Measurements from ENCODE around the gene IPMK.
"Not testable (repeated sequence)": the region's sequence is repeated elsewhere in the genome, so short reads cannot be mapped to it uniquely, and the experiment has no call there.

IPMK gene

DNA sequence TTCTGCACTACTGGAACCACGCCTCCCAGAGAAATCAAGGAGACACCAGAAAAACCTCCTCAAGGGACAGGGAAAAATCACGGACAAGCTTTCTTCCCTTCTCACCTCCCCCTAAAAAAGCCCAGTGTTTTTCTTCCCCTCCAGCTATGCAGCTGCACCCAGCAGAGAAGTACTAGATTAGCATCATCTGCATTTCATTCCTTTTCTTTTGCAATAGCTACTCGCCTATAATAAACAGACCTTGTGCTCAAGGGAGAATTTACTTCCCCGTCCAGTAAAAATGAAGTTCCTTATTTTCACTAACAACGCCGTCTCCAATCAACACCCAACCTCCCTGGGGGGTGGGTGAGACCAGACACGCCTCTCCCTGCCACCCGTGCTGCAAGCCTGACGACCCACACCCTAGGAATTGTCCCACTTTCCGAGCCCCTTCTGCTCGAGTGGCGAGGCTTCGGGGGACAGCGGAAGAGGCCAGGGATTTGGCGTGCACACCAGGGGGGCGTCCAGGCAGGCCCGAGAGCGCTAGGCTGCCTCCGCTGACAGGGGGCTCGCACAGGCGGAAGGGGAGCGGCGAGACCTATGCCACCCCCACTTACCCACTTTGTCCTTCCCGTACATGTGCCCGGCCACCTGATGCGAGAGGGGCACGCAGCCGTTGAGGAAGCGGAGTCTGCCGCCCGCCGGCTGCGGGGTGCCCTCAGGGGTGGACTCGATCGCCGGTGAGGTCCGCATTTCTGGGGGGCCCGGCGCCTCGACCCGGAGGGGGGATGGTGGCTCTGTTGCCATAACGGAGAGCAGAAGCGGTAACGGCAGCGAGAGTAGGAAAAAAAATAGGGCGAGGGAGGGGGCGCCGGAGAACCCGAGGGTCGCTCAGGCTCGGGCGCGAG, 625 bp downstream of the IPMK start:
- DNase-seq, result peak; percentile 61

- peak; percentile 10 for DNase-seq
These were observed 1.5 kb downstream of the IPMK start for GRCh38 chr10:58266003-58266825.

GRCh38 chr10:58265249-58265648, 2.4 kb downstream of the IPMK start:
- peak; percentile 6 for DNase-seq

GRCh38 chr10:58264780-58265179, 2.9 kb downstream of the IPMK start:
- DNase-seq, result peak; percentile 65

- DNase-seq, result no peak
These were observed 4.9 kb downstream of the IPMK start for GRCh38 chr10:58262766-58263165.

DNA sequence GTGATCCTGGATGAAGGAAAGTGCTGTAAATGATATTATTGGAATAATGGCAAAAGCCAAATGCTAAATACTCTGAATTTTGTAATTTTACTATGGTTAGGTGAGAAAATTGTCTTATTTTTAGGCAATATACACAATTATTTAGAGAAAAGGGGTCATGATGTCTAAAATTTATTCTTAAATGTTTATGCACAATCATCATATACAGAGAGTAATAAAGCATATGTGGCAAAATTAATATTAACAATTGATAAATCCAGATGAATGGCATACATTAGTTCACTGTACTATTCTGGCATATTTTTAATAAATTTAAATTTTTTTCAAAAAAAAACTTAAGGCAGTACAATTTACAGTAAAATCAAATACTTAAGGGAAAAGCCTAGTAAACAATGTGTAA, 7.4 kb downstream of the IPMK start:
- no peak for DNase-seq

DNA sequence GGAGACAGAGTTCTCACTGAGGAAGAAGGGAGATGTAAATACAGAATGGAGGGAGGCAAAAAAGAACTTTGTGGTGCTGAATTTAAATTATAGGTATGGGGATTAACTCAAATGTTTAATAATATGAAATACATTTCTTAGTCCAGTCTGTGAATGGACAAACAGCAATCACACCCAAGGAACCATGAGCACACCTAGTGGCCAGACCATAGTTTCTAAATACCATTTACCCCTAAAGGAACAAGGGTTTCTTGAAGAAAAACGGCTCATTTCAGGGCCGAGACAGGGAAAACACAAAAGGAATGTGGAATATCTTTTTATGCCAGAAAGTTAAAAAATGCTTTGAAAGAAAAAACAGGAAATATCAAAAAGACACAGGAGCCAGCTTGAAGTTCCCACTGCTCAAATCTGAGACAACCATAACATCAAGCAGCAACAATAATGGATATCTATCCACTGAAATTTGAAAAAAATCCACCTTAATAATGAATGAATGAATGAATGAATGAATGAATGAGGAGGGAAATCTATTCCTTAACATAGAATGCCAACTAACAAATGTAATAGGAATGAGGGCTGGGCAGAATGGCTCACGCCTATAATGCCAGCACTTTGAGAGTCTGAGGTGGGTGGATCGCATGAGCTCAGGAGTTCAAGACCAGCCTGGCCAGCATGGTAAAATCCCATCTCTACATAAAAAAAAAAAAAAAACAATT, 8.6 kb downstream of the IPMK start:
- DNase-seq, result no peak

GRCh38 chr10:58256013-58256780, 11.5 kb downstream of the IPMK start:
- not testable (repeated sequence) for DNase-seq

GRCh38 chr10:58254644-58255043, 13.1 kb downstream of the IPMK start:
- no peak for DNase-seq

DNA sequence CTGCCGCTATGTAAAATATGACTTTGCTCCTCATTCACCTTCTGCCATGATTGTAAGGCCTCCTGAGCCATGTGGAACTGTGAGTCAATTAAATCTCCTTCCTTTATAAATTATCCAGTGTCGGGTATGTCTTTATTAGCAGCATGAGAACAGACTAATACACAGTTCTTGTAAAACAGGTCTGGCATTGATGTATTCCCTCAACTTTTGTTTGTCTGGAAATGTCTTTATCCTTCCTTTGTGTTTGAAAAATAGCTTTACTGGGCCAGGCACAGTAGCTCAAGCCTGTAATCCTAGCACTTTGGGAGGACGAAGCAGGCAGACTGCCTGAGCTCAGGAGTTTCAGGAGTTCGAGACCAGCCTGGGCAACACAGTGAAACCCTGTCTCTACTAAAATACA, 14.5 kb downstream of the IPMK start:
- no peak for DNase-seq

GRCh38 chr10:58244666-58245065, 23.0 kb downstream of the IPMK start:
- not testable (repeated sequence) for DNase-seq

GRCh38 chr10:58244242-58244641, 23.5 kb downstream of the IPMK start:
- not testable (repeated sequence) for DNase-seq

DNA sequence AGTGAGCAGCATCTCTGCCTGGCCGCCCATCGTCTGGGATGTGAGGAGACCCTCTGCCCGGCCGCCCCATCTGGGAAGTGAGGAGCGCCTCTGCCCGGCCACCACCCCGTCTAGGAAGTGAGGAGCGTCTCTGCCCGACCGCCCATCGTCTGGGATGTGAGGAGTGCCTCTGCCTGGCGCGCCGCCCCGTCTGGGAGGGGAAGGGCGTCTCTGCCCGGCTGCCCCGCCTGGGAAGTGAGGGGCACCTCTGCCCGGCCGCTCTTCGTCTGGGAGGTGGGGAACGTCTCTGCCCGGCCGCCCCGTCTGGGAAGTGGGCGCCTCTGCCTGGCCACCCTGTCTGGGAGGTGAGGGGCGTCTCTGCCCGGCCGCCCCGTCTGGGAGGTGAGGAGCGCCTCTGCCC, 23.9 kb downstream of the IPMK start:
- DNase-seq, result not testable (repeated sequence)

- no peak for DNase-seq
These were observed 24.4 kb downstream of the IPMK start for GRCh38 chr10:58243269-58243668.

DNA sequence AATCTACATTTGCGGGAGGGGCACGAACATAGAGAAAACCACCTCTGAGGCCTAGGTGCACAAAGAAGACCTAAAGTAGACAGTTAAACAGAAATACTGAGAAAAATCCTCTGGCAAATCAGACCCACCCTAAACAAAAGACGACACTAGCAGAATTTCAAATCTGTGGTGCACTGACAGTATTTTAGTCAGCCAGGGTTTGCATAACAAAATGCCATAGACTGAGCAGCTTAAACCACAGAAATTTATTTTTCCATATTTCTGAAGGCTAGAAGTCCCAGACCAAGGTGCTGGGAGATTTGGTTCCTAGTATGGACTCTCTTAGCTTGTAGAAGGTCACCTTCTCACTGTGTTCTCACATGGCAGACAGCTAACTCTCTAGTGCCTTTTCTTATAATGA, 26.3 kb downstream of the IPMK start:
- no peak for DNase-seq

DNA sequence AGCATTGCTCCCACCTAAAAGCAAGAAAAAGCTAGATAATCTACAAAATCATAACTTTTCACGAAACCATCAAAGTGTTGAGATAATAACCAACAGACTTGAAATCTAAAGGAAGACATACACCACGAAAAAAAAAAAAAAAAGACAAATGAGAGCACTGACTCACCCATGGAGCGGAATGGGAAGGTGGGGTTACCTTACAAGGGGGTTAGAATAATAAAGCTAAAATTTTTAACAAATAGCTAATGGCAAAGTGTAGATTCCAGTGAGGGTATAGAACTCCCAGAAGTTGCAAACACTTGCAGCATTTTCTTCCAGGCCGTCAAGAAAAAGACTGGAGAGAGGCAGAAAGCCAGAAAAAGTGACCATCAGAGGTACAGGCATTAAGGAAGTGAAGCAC, 27.2 kb downstream of the IPMK start:
- DNase-seq, result no peak

GRCh38 chr10:58239561-58240169, 28.0 kb downstream of the IPMK start:
- no peak for DNase-seq

- no peak for DNase-seq
These were observed 30.5 kb downstream of the IPMK start for GRCh38 chr10:58237014-58237834.

DNA sequence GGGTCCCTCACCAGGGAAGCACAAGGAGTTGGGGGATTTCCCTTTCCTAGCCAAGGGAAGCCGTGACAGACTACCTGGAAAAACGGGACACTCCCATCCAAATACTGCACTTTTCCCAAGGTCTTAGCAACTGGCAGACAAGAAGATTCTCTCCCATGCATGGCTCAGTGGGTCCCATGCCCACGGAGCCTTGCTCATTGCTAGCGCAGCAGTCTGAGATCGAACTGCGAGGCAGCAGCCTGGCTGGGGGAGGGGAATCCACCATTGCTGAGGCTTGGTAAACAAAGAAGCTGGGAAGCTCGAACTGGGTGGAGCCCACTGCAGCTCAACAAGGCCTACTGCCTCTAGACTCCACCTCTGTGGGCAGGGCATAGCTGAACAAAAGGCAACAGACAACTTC, 37.8 kb downstream of the IPMK start:
- not testable (repeated sequence) for DNase-seq

- DNase-seq, result no peak
These were observed 42.0 kb downstream of the IPMK start for GRCh38 chr10:58225654-58226053.

All from NCI-H69 (cell line).